A673 (cell line): ENCODE measurements around the gene SF3A1. TPM values are rescaled to one million over a fixed set of nuclear protein-coding genes. Genes with fewer than 3 reads are reported as not detected.

Source experiments
- BruUV-seq: library from RNA; stranded (reverse); fragments of 400-500 nt; replicated peaks from 2 replicates; lab custom pipeline; 2021; lab: Mats Ljungman, UMichigan
- CTCF ChIA-PET: fragments of 300-600 bp; sonication (Branson Sonifier 250); formaldehyde crosslinking; loops from one replicate; lab custom pipeline; 2022; ENCODE audit warnings: antibody characterized with exemption; lab: Charles Lee
- POLR2A ChIA-PET: fragments of 300-600 bp; sonication (Branson Sonifier 250); formaldehyde crosslinking; loops from one replicate; lab custom pipeline; 2022; ENCODE audit warnings: antibody characterized with exemption; ENCODE audit not compliant: low non-redundant PET; lab: Charles Lee
- DNase-seq: peaks from one replicate; pipeline ENCODE4 v3.0.0-alpha.2; 2015; ENCODE audit warnings: low spot score
- H3K27ac ChIP-seq: fragments of 200-600 bp; sonication (generic); 2 replicates; pipeline ENCODE4 v1.5.1; 2016; ENCODE audit warnings: mixed run types, low read depth, mild to moderate bottlenecking, mixed read lengths, antibody characterized with exemption, low read length; ENCODE audit not compliant: poor library complexity, severe bottlenecking
- H3K27me3 ChIP-seq: fragments of 200-600 bp; sonication (generic); replicated peaks from 2 replicates; pipeline ENCODE4 v1.6.1; 2017; ENCODE audit warnings: mixed run types, low read depth, mild to moderate bottlenecking, mixed read lengths, antibody characterized with exemption, low read length; ENCODE audit not compliant: insufficient read depth, poor library complexity
- H3K36me3 ChIP-seq: fragments of 200-600 bp; sonication (generic); 2 replicates; pipeline ENCODE4 v1.6.1; 2016; ENCODE audit warnings: mixed run types, mild to moderate bottlenecking, mixed read lengths, antibody characterized with exemption, low read length; ENCODE audit not compliant: insufficient read depth, poor library complexity, severe bottlenecking
- H3K4me1 ChIP-seq: fragments of 200-600 bp; sonication (generic); 2 replicates; pipeline ENCODE4 v1.6.1; 2017; ENCODE audit warnings: mixed run types, mild to moderate bottlenecking, mixed read lengths, antibody characterized with exemption, low read length; ENCODE audit not compliant: insufficient read depth, poor library complexity, severe bottlenecking
- H3K4me3 ChIP-seq: fragments of 200-600 bp; sonication (generic); 2 replicates; pipeline ENCODE4 v1.5.1; 2016; ENCODE audit warnings: low read depth, mixed run types, mild to moderate bottlenecking, mixed read lengths, low read length; ENCODE audit not compliant: poor library complexity, severe bottlenecking
- H3K9me3 ChIP-seq: fragments of 200-600 bp; sonication (generic); 2 replicates; pipeline ENCODE4 v1.6.1; 2016; ENCODE audit warnings: mixed run types, low read depth, mild to moderate bottlenecking, mixed read lengths, antibody characterized with exemption, low read length; ENCODE audit not compliant: poor library complexity, severe bottlenecking
- EZH2 ChIP-seq: fragments of 200-600 bp; sonication (generic); IDR thresholded peaks from 2 replicates; pipeline ENCODE4 v1.6.1; 2017; ENCODE audit warnings: borderline replicate concordance, low read depth, mild to moderate bottlenecking, mixed read lengths, antibody characterized with exemption, low read length; ENCODE audit not compliant: poor library complexity, severe bottlenecking
- intact Hi-C: fragments of 100-400 bp; cut with micrococcal nuclease; formaldehyde crosslinking; loops from one replicate; pipeline ENCODE4 v1.10.0; 2022; ENCODE audit not compliant: unreplicated experiment
- total RNA-seq: library from RNA; stranded (reverse); gene quantifications from 2 replicates; pipeline ENCODE4 v1.2.3, GENCODE V29; 2021
- TF ChIP-seq, protein P1 (sequence below): fragments of 300-800, 200-600 bp; sonication (generic); conservative IDR thresholded peaks from 2 replicates; pipeline ENCODE4 v1.5.1; 2017; ENCODE audit warnings: low read depth, mild to moderate bottlenecking, antibody characterized with exemption, low read length, moderate library complexity, mixed read lengths

The SF3A1 gene
- total RNA-seq, 1 experiment from 2014 or later, result 366 TPM

DNA sequence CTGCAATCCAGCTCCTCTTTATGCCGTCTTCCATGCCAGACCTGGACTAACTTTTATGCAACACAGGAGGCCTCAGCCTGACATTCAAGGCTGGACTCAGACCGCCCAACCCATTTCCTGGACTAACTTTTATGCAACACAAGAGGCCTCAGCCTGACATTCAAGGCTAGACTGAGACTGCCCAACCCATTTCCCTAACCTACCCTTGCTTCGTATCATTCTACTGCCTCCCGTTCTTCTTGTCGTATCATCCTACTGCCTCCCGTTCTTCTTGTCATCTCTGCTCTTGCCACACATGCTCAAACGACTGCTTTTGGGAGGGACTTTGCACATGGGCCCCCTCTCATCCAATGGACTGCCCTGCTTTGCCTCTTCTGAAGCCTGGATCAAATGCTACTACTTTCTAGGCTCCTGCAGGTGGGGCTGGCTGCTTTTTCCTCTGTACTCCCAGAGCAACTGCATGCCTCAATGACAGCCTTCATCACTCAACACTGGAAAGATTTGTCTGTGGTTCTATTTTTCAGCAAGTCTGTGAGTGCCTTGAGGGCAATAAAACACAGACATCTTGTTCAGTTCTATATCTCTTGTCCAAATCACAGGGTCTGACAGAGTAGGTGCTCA lies 37.8 kb downstream of the SF3A1 start:
- TF ChIP-seq EZH2, result no peak
- no peaks in the 10 kb centered on the region for H3K9me3 ChIP-seq
- no peak overlapping the region for H3K27ac ChIP-seq
- no peak for DNase-seq
- intact Hi-C loops, result no loop called here
- POLR2A ChIA-PET, result no interaction called here
- CTCF ChIA-PET, result no interaction called here
- no peaks in the 10 kb centered on the region for H3K27me3 ChIP-seq
- BruUV-seq, result no TSS peak
- H3K4me1 ChIP-seq, result no peaks in the 10 kb centered on the region
- H3K36me3 ChIP-seq, result no peaks in the 10 kb centered on the region
- H3K4me3 ChIP-seq, result no peak overlapping the region

DNA sequence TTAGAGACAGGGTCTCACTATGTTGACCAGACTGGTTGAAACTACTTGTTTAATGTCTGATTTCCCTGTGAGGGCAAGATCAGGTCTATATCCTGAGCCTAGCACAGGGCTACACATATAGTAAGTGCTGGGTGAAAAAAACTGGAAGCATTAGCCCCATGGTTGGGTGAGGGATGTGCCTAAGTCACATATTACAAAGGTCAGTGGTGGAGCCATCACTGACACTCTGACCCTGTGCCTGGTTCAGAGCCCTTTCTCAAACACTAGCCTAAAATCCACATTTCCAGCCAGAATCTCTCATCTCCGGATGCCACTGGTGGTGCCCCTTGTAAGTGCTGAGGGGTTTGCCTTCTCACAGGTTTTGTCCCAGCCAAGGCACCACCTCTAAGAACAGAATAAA lies 38.9 kb downstream of the SF3A1 start:
- DNase-seq, result no peak
- no peak for TF ChIP-seq EZH2
- TF ChIP-seq, protein P1, sequence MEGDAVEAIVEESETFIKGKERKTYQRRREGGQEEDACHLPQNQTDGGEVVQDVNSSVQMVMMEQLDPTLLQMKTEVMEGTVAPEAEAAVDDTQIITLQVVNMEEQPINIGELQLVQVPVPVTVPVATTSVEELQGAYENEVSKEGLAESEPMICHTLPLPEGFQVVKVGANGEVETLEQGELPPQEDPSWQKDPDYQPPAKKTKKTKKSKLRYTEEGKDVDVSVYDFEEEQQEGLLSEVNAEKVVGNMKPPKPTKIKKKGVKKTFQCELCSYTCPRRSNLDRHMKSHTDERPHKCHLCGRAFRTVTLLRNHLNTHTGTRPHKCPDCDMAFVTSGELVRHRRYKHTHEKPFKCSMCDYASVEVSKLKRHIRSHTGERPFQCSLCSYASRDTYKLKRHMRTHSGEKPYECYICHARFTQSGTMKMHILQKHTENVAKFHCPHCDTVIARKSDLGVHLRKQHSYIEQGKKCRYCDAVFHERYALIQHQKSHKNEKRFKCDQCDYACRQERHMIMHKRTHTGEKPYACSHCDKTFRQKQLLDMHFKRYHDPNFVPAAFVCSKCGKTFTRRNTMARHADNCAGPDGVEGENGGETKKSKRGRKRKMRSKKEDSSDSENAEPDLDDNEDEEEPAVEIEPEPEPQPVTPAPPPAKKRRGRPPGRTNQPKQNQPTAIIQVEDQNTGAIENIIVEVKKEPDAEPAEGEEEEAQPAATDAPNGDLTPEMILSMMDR, result no peak
- H3K4me1 ChIP-seq, result no peaks in the 10 kb centered on the region
- no peak overlapping the region for H3K27ac ChIP-seq
- no peaks in the 10 kb centered on the region for H3K9me3 ChIP-seq
- intact Hi-C loops, result no loop called here
- ChIA-PET CTCF (no interaction called here), POLR2A (interaction anchor here (0.5 kb wide), 1 partner anchor 122 kb away, joined by 8 read pairs; no protein-coding TSS in a partner anchor)
- H3K36me3 ChIP-seq, result no peaks in the 10 kb centered on the region
- H3K27me3 ChIP-seq, result no peaks in the 10 kb centered on the region
- no peak overlapping the region for H3K4me3 ChIP-seq
- no TSS peak for BruUV-seq

DNA sequence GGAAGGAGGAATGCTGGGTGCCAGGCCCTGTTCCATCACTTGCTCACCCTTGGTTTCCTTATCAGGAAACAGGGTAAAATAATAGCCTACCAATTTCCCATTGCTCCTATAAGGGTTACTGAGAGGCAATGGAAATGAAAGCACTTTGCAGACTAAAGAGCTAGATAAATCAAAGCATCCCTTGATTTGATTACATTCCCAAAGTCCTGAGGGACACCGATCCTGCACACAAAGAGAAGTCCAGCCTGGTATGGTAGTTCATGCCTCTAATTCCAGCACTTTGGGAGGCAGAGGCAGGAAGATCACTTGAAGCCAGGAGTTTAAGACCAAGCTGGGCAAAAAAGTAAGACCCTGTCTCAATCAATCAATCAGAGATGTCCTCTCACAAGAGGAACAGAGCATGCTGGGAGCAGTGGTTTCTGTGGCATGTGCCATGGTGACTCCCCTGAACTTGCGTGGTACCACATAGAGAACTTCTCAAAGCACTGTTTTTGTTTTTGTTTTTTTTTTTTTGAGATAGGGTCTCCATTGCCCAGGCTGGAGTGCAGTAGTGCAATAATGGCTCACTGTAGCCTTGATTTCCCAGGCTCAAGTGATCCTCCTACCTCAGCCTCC lies 40.6 kb downstream of the SF3A1 start:
- Histone ChIP-seq H3K36me3 (no peaks in the 10 kb centered on the region), H3K9me3 (no peaks in the 10 kb centered on the region), H3K27ac (no peak overlapping the region), H3K27me3 (no peaks in the 10 kb centered on the region), H3K4me3 (no peak overlapping the region), H3K4me1 (no peaks in the 10 kb centered on the region)
- no peak for DNase-seq
- TF ChIP-seq, protein P1, result no peak
- no peak for TF ChIP-seq EZH2
- POLR2A ChIA-PET, result no interaction called here
- CTCF ChIA-PET, result no interaction called here
- no TSS peak for BruUV-seq
- intact Hi-C loops, result no loop called here

DNA sequence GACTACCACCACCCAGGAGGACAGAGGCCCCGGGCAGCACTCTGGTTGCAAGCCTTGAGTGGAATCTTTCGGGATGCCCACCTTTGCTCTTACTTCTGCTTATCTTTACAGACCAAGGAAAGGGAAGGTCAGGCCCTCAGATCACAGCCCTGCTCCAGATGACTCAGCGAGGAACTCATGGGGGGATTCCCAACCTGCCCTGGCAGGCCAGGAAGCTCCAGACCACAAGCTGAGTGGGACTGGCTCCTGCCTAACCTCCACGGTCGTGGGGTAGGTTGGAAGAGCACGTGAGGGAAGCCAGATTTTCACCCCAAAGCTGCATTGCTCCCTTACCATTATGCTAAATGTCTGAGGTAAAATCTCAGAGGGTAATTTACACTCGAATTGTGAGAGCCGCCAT lies 41.8 kb downstream of the SF3A1 start:
- no peaks in the 10 kb centered on the region for H3K27me3 ChIP-seq
- CTCF ChIA-PET, result no interaction called here
- no peaks in the 10 kb centered on the region for H3K36me3 ChIP-seq
- TF ChIP-seq EZH2, result no peak
- TF ChIP-seq, protein P1, result no peak
- no peak for DNase-seq
- H3K4me3 ChIP-seq, result no peak overlapping the region
- intact Hi-C loops, result no loop called here
- no TSS peak for BruUV-seq
- POLR2A ChIA-PET, result no interaction called here
- H3K9me3 ChIP-seq, result no peaks in the 10 kb centered on the region
- H3K27ac ChIP-seq, result no peak overlapping the region
- no peaks in the 10 kb centered on the region for H3K4me1 ChIP-seq
